IMR-90 (cell line): ENCODE data around the gene PTGES2. TPM values are rescaled to one million over a fixed set of nuclear protein-coding genes. Genes with fewer than 3 reads are reported as not detected.

Experiments
- ATAC-seq: fragments of 200-7000 bp; cut with Tn5 transposase; 2 replicates; pipeline ENCODE4 v1.9.1; 2020; ENCODE audit warnings: low read depth, mild to moderate bottlenecking, moderate library complexity
- BruUV-seq: library from RNA; stranded (reverse); fragments of 400-500 nt; replicated peaks from 2 replicates; lab custom pipeline; 2021; lab: Mats Ljungman, UMichigan
- CTCF ChIA-PET: fragments of 300-600 bp; formaldehyde crosslinking; extraction: SDS; loops from one replicate; lab custom pipeline; 2021; ENCODE audit warnings: antibody characterized with exemption; lab: Yijun Ruan, JAX
- POLR2A ChIA-PET: fragments of 300-600 bp; sonication (Branson Sonifier 250); formaldehyde crosslinking; loops from one replicate; lab custom pipeline; 2022; ENCODE audit warnings: antibody characterized with exemption; ENCODE audit not compliant: unreplicated experiment; lab: Charles Lee
- DNase-seq: peaks from one replicate; pipeline ENCODE4 v3.0.0; 2013
- H2AFZ ChIP-seq: replicated peaks from 2 replicates; pipeline ENCODE3; 2013; ENCODE audit warnings: low read length, mild to moderate bottlenecking; ENCODE audit not compliant: poor library complexity
- H2AK5ac ChIP-seq: 2 replicates; pipeline ENCODE4 v1.6.1; 2013; ENCODE audit warnings: low read depth, low read length, inconsistent platforms
- H2AK9ac ChIP-seq: replicated peaks from 2 replicates; pipeline ENCODE3; 2013; ENCODE audit warnings: mild to moderate bottlenecking, low read depth, low read length, moderate library complexity; ENCODE audit not compliant: poor library complexity
- H2BK120ac ChIP-seq: 2 replicates; pipeline ENCODE4 v1.6.1; 2013; ENCODE audit warnings: low read depth, low read length, inconsistent platforms
- H2BK15ac ChIP-seq: 3 replicates; pipeline ENCODE4 v1.6.1; 2013; ENCODE audit warnings: low read depth, low read length, inconsistent platforms
- H2BK20ac ChIP-seq: 2 replicates; pipeline ENCODE4 v1.6.1; 2013; ENCODE audit warnings: low read depth, mild to moderate bottlenecking, inconsistent platforms, low read length, moderate library complexity
- H2BK5ac ChIP-seq: 2 replicates; pipeline ENCODE4 v1.6.1; 2013; ENCODE audit warnings: mild to moderate bottlenecking, low read depth, low read length, inconsistent platforms; ENCODE audit not compliant: poor library complexity, severe bottlenecking
- H3K14ac ChIP-seq: replicated peaks from 2 replicates; pipeline ENCODE4 v1.6.1; 2013; ENCODE audit warnings: low read depth, low read length, inconsistent platforms
- H3K18ac ChIP-seq: 2 replicates; pipeline ENCODE4 v1.6.1; 2013; ENCODE audit warnings: low read depth, low read length, control low read depth
- H3K23ac ChIP-seq: 2 replicates; pipeline ENCODE4 v1.6.1; 2013; ENCODE audit warnings: low read depth, low read length, inconsistent platforms
- H3K27ac ChIP-seq: 2 replicates; pipeline ENCODE4 v1.5.1; 2013; ENCODE audit warnings: mild to moderate bottlenecking, control low read depth, low read length; ENCODE audit not compliant: insufficient read depth
- H3K27me3 ChIP-seq: 2 replicates; pipeline ENCODE4 v1.6.1; 2013; ENCODE audit warnings: low read length; ENCODE audit not compliant: control insufficient read depth, insufficient read depth
- H3K36me3 ChIP-seq: 2 replicates; pipeline ENCODE4 v1.6.1; 2013; ENCODE audit warnings: low read length, mixed read lengths; ENCODE audit not compliant: control insufficient read depth, insufficient read depth
- H3K4ac ChIP-seq: 2 replicates; pipeline ENCODE4 v1.6.1; 2013; ENCODE audit warnings: low read depth, low read length, inconsistent platforms
- H3K4me1 ChIP-seq: 2 replicates; pipeline ENCODE4 v1.6.1; 2013; ENCODE audit warnings: low read length, mixed read lengths; ENCODE audit not compliant: control insufficient read depth, insufficient read depth
- H3K4me2 ChIP-seq: 2 replicates; pipeline ENCODE4 v1.6.1; 2013; ENCODE audit warnings: low read depth, mild to moderate bottlenecking, control low read depth, low read length, moderate library complexity
- H3K4me3 ChIP-seq: 2 replicates; pipeline ENCODE4 v1.5.1; 2013; ENCODE audit warnings: low read depth, mild to moderate bottlenecking, control low read depth, low read length, moderate library complexity; ENCODE audit not compliant: insufficient read depth
- H3K56ac ChIP-seq: 2 replicates; pipeline ENCODE4 v1.6.1; 2013; ENCODE audit warnings: low read length, inconsistent platforms; ENCODE audit not compliant: insufficient read depth; ENCODE audit errors: extremely low read depth
- H3K79me1 ChIP-seq, 2 experiments: 2 replicates each; pipeline ENCODE4 v1.6.1; 2013; ENCODE audit warnings: low read length in 2 of 2, inconsistent platforms in 1 of 2, low read depth in 1 of 2
- H3K9ac ChIP-seq: 2 replicates; pipeline ENCODE4 v1.6.1; 2013; ENCODE audit warnings: low read depth, low read length, control low read depth
- H3K9me1 ChIP-seq: 2 replicates; pipeline ENCODE4 v1.6.1; 2013; ENCODE audit warnings: low read length, inconsistent platforms; ENCODE audit not compliant: insufficient read depth
- H3K9me3 ChIP-seq: 2 replicates; pipeline ENCODE4 v1.6.1; 2013; ENCODE audit warnings: low read length; ENCODE audit not compliant: control insufficient read depth, insufficient read depth
- H4K20me1 ChIP-seq: 2 replicates; pipeline ENCODE4 v1.6.1; 2013; ENCODE audit warnings: low read length, inconsistent platforms; ENCODE audit not compliant: insufficient read depth
- H4K5ac ChIP-seq: 2 replicates; pipeline ENCODE4 v1.6.1; 2013; ENCODE audit warnings: mild to moderate bottlenecking, low read depth, low read length, control low read depth
- H4K8ac ChIP-seq, 2 experiments: 2 replicates each; pipeline ENCODE4 v1.6.1; 2013; ENCODE audit warnings: low read depth in 2 of 2, low read length in 2 of 2, control low read depth in 1 of 2, inconsistent platforms in 1 of 2
- H4K91ac ChIP-seq: 2 replicates; pipeline ENCODE4 v1.6.1; 2013; ENCODE audit warnings: low read depth, low read length, inconsistent platforms; ENCODE audit not compliant: insufficient read depth
- BHLHE40 ChIP-seq: fragments of 150-350 bp; IDR thresholded peaks from 2 replicates; pipeline ENCODE4 v1.6.1; 2016; ENCODE audit warnings: mild to moderate bottlenecking, low read depth, low read length
- CEBPB ChIP-seq: IDR thresholded peaks from 2 replicates; pipeline ENCODE4 v1.6.1; 2012; ENCODE audit warnings: low read depth, low read length, improper control_type of control experiment
- POLR2A ChIP-seq: IDR thresholded peaks from 2 replicates; pipeline ENCODE4 v1.6.1; 2012; ENCODE audit warnings: mild to moderate bottlenecking, low read depth, low read length
- SMC3 ChIP-seq: fragments of 150-350 bp; IDR thresholded peaks from 2 replicates; pipeline ENCODE4 v1.6.1; 2016; ENCODE audit warnings: low read depth, mild to moderate bottlenecking, antibody characterized with exemption, low read length, moderate library complexity
- WGBS, 2 experiments: methylation state at CpG; one replicate each; pipeline versions ENCODE4 v1.1.5 to v1.1.7; 2013; ENCODE audit warnings: missing lambda C conversion rate in 2 of 2; ENCODE audit not compliant: insufficient read length in 1 of 2; ENCODE audit errors: extremely low coverage in 2 of 2; 5-methylcytosine and 5-hydroxymethylcytosine counted together
- dilution Hi-C: fragments of 300-500 bp; cut with HindIII; formaldehyde crosslinking; loops from one replicate; pipeline ENCODE4 v1.14.3; 2018; ENCODE audit warnings: low sequenced_read_pairs; ENCODE audit not compliant: unreplicated experiment
- in situ Hi-C: fragments of 300-500 bp; cut with MboI; formaldehyde crosslinking; loops from 3 replicates; pipeline ENCODE4 v1.14.3; 2019; ENCODE audit warnings: low sequenced_read_pairs, inconsistent platforms, mixed read lengths
- intact Hi-C: fragments of 100-400 bp; cut with micrococcal nuclease; formaldehyde crosslinking; loops from 2 replicates; pipeline ENCODE4 v1.10.0; 2022
- polyA plus RNA-seq, 3 experiments: library from polyadenylated mRNA; depleted of rRNA; stranded (reverse); fragments of >200 nt; gene quantifications; 2 replicates each; pipeline ENCODE4 v1.2.3, GENCODE V29; 2012; ENCODE audit warnings: low replicate concordance in 1 of 3
- total RNA-seq: library from RNA; depleted of rRNA; stranded (reverse); fragments of >200 nt; gene quantifications from 2 replicates; pipeline ENCODE4 v1.2.3, GENCODE V29; 2012

Gene PTGES2
- total and polyA plus RNA-seq, 2 of the 4 experiments (the other 2 are of a cell fraction) = 100 to 107 TPM

DNA sequence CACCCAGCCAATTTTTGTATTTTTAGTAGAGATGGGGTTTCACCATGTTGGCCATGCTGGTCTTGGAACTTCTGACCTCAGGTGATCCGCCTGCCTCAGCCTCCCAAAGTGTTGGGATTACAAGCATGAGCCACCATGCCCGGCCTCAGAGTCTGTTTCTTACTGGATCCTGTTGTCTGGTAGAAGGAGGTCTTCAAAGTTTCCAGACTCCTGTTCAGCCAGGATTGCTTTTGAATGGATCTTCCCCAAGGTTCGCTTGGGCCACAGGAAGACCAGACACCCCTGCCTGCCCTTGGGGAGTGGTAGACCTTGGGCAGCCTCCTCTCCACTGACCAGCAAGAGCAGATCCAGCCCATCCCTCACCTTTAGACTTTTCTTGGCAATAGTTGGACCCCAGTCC is 14.1 kb upstream of the PTGES2 start:
- 0 out of 2 replicates have a peak, but pooled peaks cover 4% of the 10 kb centered on the region for H4K20me1 ChIP-seq
- no peaks in the 10 kb centered on the region for H3K36me3 ChIP-seq
- H2BK120ac ChIP-seq = no peak overlapping the region
- WGBS, 2 experiments = 90% methylated on average over 2 of the region's 3 CpGs; no CpG with 5 or more reads in 1 of the 2 experiments
- no peak overlapping the region for H3K56ac ChIP-seq
- no peak overlapping the region for H2BK15ac ChIP-seq
- no peak for TF ChIP-seq POLR2A
- TF ChIP-seq SMC3 = no peak
- TF ChIP-seq CEBPB = no peak
- TF ChIP-seq BHLHE40 = no peak
- peaks cover 11% of the 10 kb centered on the region for H3K9me1 ChIP-seq
- H3K9ac ChIP-seq = no peak overlapping the region
- H4K5ac ChIP-seq = no peak overlapping the region
- no peak overlapping the region for H2AK9ac ChIP-seq
- no peak overlapping the region for H3K23ac ChIP-seq
- ATAC-seq (no peak), DNase-seq (no peak)
- H3K27me3 ChIP-seq = peaks cover 2% of the 10 kb centered on the region; the same call in 1 of the 2 replicates
- no peak overlapping the region for H2BK20ac ChIP-seq
- H3K18ac ChIP-seq = no peak overlapping the region
- intact Hi-C loops (no loop called here), in situ Hi-C loops (no loop called here), dilution Hi-C loops (no loop called here)
- H4K8ac ChIP-seq = no peak overlapping the region
- CTCF ChIA-PET = no interaction called here
- H4K91ac ChIP-seq = no peak overlapping the region
- no peak overlapping the region for H3K4ac ChIP-seq
- H3K14ac ChIP-seq = no peak overlapping the region
- no peaks in the 10 kb centered on the region for H3K79me1 ChIP-seq
- H3K27ac ChIP-seq = no peak overlapping the region
- BruUV-seq = no TSS peak
- peaks cover 6% of the 10 kb centered on the region for H3K4me1 ChIP-seq
- H3K4me2 ChIP-seq = no peak overlapping the region
- H3K4me3 ChIP-seq = no peak overlapping the region
- H2AFZ ChIP-seq = no peak overlapping the region
- no peaks in the 10 kb centered on the region for H3K9me3 ChIP-seq
- POLR2A ChIA-PET = no interaction called here
- no peak overlapping the region for H2BK5ac ChIP-seq
- H2AK5ac ChIP-seq = no peak overlapping the region
